NB4 (cell line): ENCODE data around the gene EDAR.

Experiments
- CTCF ChIP-seq: IDR thresholded peaks from one replicate; pipeline ENCODE4 v1.5.1; 2012; ENCODE audit warnings: low read depth, low read length
- MAX ChIP-seq: IDR thresholded peaks from 2 replicates; pipeline ENCODE4 v1.6.1; 2011; ENCODE audit warnings: low read depth, low read length
- POLR2A ChIP-seq: IDR thresholded peaks from 2 replicates; pipeline ENCODE4 v1.6.1; 2011; ENCODE audit warnings: mild to moderate bottlenecking; ENCODE audit not compliant: insufficient read length; ENCODE audit errors: extremely low read depth

GRCh38 chr2:108908713-108909070 lies 80.3 kb downstream of the EDAR start:
- TF ChIP-seq POLR2A (no peak), MAX (no peak), CTCF (no peak)
